Epithelial cell of proximal tubule (primary cell): ENCODE results near the gene PHKG2. TPM values are rescaled to one million over a fixed set of nuclear protein-coding genes. Genes with fewer than 3 reads are reported as not detected.

Experiments
- DNase-seq: peaks from one replicate; pipeline ENCODE4 v3.0.0-alpha.2; 2011; ENCODE audit warnings: low read depth
- H3K4me3 ChIP-seq: 2 replicates; pipeline ENCODE4 v1.5.1; 2011; ENCODE audit warnings: low read depth, mild to moderate bottlenecking, low read length
- CTCF ChIP-seq: conservative IDR thresholded peaks from 2 replicates; pipeline ENCODE4 v1.5.1; 2012; ENCODE audit warnings: low read depth, mild to moderate bottlenecking, low read length
- total RNA-seq: library from RNA; depleted of rRNA; stranded (reverse); fragments of >200 nt; gene quantifications from 2 replicates; pipeline ENCODE4 v1.2.3, GENCODE V29; 2015

The PHKG2 gene
- total RNA-seq, 1 donor from 2014 or later, result 27.6 TPM

GRCh38 chr16:30721606-30722005 lies 26.6 kb upstream of the PHKG2 start:
- TF ChIP-seq CTCF, result no peak
- DNase-seq, result no peak
- no peak overlapping the region for H3K4me3 ChIP-seq

- peak; percentile 22 for TF ChIP-seq CTCF
- H3K4me3 ChIP-seq, result no peak overlapping the region
- DNase-seq, result no peak
Observed at GRCh38 chr16:30722443-30722842, 25.8 kb upstream of the PHKG2 start.

- TF ChIP-seq CTCF, result no peak
- no peak overlapping the region for H3K4me3 ChIP-seq
- no peak for DNase-seq
Observed at GRCh38 chr16:30722916-30723315, 25.3 kb upstream of the PHKG2 start.

- no peak for TF ChIP-seq CTCF
Observed at GRCh38 chr16:30723725-30724355, 24.4 kb upstream of the PHKG2 start.

GRCh38 chr16:30724641-30725417 lies 23.4 kb upstream of the PHKG2 start:
- H3K4me3 ChIP-seq, result no peak overlapping the region
- no peak for DNase-seq
- no peak for TF ChIP-seq CTCF

More at GRCh38 chr16:30723725-30724355, 24.4 kb upstream of the PHKG2 start:
- no peak for DNase-seq
- no peak overlapping the region for H3K4me3 ChIP-seq

- no peak for TF ChIP-seq CTCF
- no peak overlapping the region for H3K4me3 ChIP-seq
- no peak for DNase-seq
Observed at GRCh38 chr16:30725418-30725792, 22.8 kb upstream of the PHKG2 start.
